A549 (cell line): ENCODE data around the gene IQGAP2. TPM values are rescaled to one million over a fixed set of nuclear protein-coding genes. Genes with fewer than 3 reads are reported as not detected.
"Not testable (repeated sequence)": the region's sequence is repeated elsewhere in the genome, so short reads cannot be mapped to it uniquely, and the experiment has no call there.

Experiments
- ATAC-seq, 2 experiments: fragments of 200-7000 bp in 1 of 2; fragments of >200 bp in 1 of 2; cut with Nextera tagmentation in 1 of 2; cut with Tn5 transposase in 1 of 2; 3 replicates each; pipeline versions ENCODE4 v1.8.0 to v1.9.1; 2018 to 2020; ENCODE audit warnings: mild to moderate bottlenecking in 1 of 2, moderate library complexity in 1 of 2
- CTCF ChIA-PET: fragments of 300-600 bp; sonication (Branson Sonifier 250); formaldehyde crosslinking; extraction: SDS; loops from one replicate; lab custom pipeline; 2021; ENCODE audit warnings: antibody characterized with exemption, inconsistent platforms; lab: Yijun Ruan, JAX
- POLR2A ChIA-PET: fragments of 350-600 bp; formaldehyde crosslinking; extraction: SDS; loops from one replicate; lab custom pipeline; 2021; ENCODE audit warnings: antibody characterized with exemption, inconsistent platforms; lab: Yijun Ruan, JAX
- DNase-seq, 2 experiments: peaks; one replicate each; pipeline versions ENCODE4 v3.0.0 to v3.0.0-alpha.2; 2011 to 2016; ENCODE audit warnings: low read depth in 1 of 2, low spot score in 1 of 2
- FAIRE-seq: peaks from 2 replicates; lab custom pipeline; 2011; peaks lifted over from hg19 to GRCh38; lab: Jason Lieb, UNC
- H3K27ac ChIP-seq, 2 experiments: fragments of >200 bp; sonication (Bioruptor Twin); formaldehyde crosslinking; 3 replicates each; pipeline ENCODE4 v1.5.1; 2016 to 2017
- H3K4me1 ChIP-seq: fragments of >200 bp; sonication (Bioruptor Twin); formaldehyde crosslinking; 3 replicates; pipeline ENCODE4 v1.6.1; 2016
- H3K4me2 ChIP-seq: fragments of >200 bp; sonication (Bioruptor Twin); formaldehyde crosslinking; 3 replicates; pipeline ENCODE4 v1.6.1; 2016
- H3K4me3 ChIP-seq: fragments of >200 bp; sonication (Bioruptor Twin); formaldehyde crosslinking; 3 replicates; pipeline ENCODE4 v1.5.1; 2016
- H3K9me3 ChIP-seq: fragments of >200 bp; sonication (Bioruptor Twin); formaldehyde crosslinking; 3 replicates; pipeline ENCODE4 v1.6.1; 2016
- CBX2 ChIP-seq: fragments of 200-600 bp; sonication (generic); IDR thresholded peaks from 2 replicates; pipeline ENCODE4 v1.6.1; 2016; ENCODE audit warnings: low read depth, mild to moderate bottlenecking, borderline replicate concordance
- CTCF ChIP-seq: fragments of >200 bp; sonication (Bioruptor Twin); formaldehyde crosslinking; IDR thresholded peaks from 3 replicates; pipeline ENCODE4 v1.5.1; 2016
- ELK1 ChIP-seq: fragments of 150-350 bp; IDR thresholded peaks from 2 replicates; pipeline ENCODE4 v1.6.1; 2014; ENCODE audit warnings: low read depth, mild to moderate bottlenecking, low read length
- FOSL2 ChIP-seq, 2 experiments: fragments of 450-650 bp in 1 of 2; fragments of >200 bp in 1 of 2; sonication (Bioruptor Twin) in 1 of 2; formaldehyde crosslinking; IDR thresholded peaks; 2 replicates each; pipeline versions ENCODE4 v1.5.0 to v1.6.1; 2016 to 2020; ENCODE audit warnings: mild to moderate bottlenecking in 1 of 2, moderate library complexity in 1 of 2
- HDAC2 ChIP-seq: fragments of 200-600 bp; sonication (generic); IDR thresholded peaks from 2 replicates; pipeline ENCODE4 v1.6.1; 2016
- HOXB13 ChIP-seq: fragments of 250-450 bp; sonication (Bioruptor Pico); IDR thresholded peaks from 2 replicates; pipeline ENCODE4 v1.5.0; 2020; ENCODE audit warnings: low read depth, mild to moderate bottlenecking, moderate library complexity
- JUNB ChIP-seq: fragments of >200 bp; sonication (Bioruptor Twin); formaldehyde crosslinking; IDR thresholded peaks from 2 replicates; pipeline ENCODE4 v1.6.1; 2016
- MAX ChIP-seq: IDR thresholded peaks from 2 replicates; pipeline ENCODE4 v1.6.1; 2012
- RAD21 ChIP-seq, 2 experiments: fragments of >200 bp in 1 of 2; sonication (Bioruptor Twin) in 1 of 2; formaldehyde crosslinking in 1 of 2; IDR thresholded peaks in 1 of 2; conservative IDR thresholded peaks in 1 of 2; 2 replicates in 1 of 2; 3 replicates in 1 of 2; pipeline ENCODE4 v1.6.1; 2012 to 2018; ENCODE audit warnings: inconsistent platforms in 1 of 2
- RARB ChIP-seq: fragments of 250-450 bp; sonication (Bioruptor Pico); IDR thresholded peaks from 2 replicates; pipeline ENCODE4 v1.8.0; 2021; ENCODE audit warnings: mild to moderate bottlenecking, moderate library complexity
- SMC3 ChIP-seq: fragments of >200 bp; sonication (Bioruptor Twin); formaldehyde crosslinking; IDR thresholded peaks from 3 replicates; pipeline ENCODE4 v1.6.1; 2018; ENCODE audit warnings: inconsistent platforms
- TP53 ChIP-seq: fragments of 250-450 bp; sonication (Bioruptor Pico); IDR thresholded peaks from 2 replicates; pipeline ENCODE4 v1.5.0; 2021; ENCODE audit warnings: mild to moderate bottlenecking, moderate library complexity
- WGBS: methylation state at CpG from one replicate; pipeline ENCODE4 v1.1.6; 2017; ENCODE audit errors: missing lambda C conversion rate; 5-methylcytosine and 5-hydroxymethylcytosine counted together
- polyA plus RNA-seq, 4 experiments: library from polyadenylated mRNA; depleted of rRNA in 3 of 4; stranded (reverse); fragments of >200 nt; fragmentation: RNase III in 1 of 4; extraction: RNeasy Plus Mini Kit Qiagen cat#74134 plus additional on column Dnase treatment in 1 of 4; gene quantifications; 2 replicates in 3 of 4; 3 replicates in 1 of 4; pipeline ENCODE4 v1.2.3, GENCODE V29; 2011 to 2017

IQGAP2 gene
- polyA plus RNA-seq, 2 of the 4 experiments (the other 2 are of a cell fraction), result 5.3 to 10.1 TPM

GRCh38 chr5:76601470-76601869 is 198.4 kb downstream of the IQGAP2 start:
- H3K9me3 ChIP-seq, result no peaks in the 10 kb centered on the region
- DNase-seq, result peak; percentile 63 to 75
- TF ChIP-seq ELK1 (no peak), SMC3 (peak; percentile 99), CTCF (peak; percentile 88), RAD21 (conservative IDR thresholded peaks at IDR 0.05 in 1 of 2, IDR thresholded peaks at IDR 0.05 in 1 of 2) (peak; percentile 95 to 96)
- TF ChIP-seq, all 56 proteins: peak for 3
- no peak overlapping the region for H3K4me3 ChIP-seq
- ATAC-seq (peak; percentile 76 to 91; a peak in 5 of 6 replicates), FAIRE-seq (peak; percentile 90)
- no peak overlapping the region for H3K4me2 ChIP-seq
- POLR2A ChIA-PET, result interaction anchor here (0.6 to 1.0 kb wide), 2 partner anchors 85 to 173 kb away, joined by 4 to 6 read pairs; no protein-coding TSS in a partner anchor
- CTCF ChIA-PET, result interaction anchor here (0.7 to 9.5 kb wide), 48 partner anchors 10 to 830 kb away, joined by 3 to 145 read pairs (median 4); partner anchors contain the start of gene AGGF1
- peak overlapping the region in 1 of 2 experiments; percentile 41; a peak in 2 of 6 replicates for H3K27ac ChIP-seq
- WGBS, result 2% methylated on average over 3 of the region's 3 CpGs
- H3K4me1 ChIP-seq, result peaks cover 11% of the 10 kb centered on the region

- no peak for TF ChIP-seq HOXB13 (CRISPR knock-in tag)
- TF ChIP-seq RAD21 (conservative IDR thresholded peaks at IDR 0.05 in 1 of 2, IDR thresholded peaks at IDR 0.05 in 1 of 2), result peak; percentile 25 to 28; a peak in 2 of 5 replicates
- peak; percentile 33 for TF ChIP-seq CTCF
- TF ChIP-seq CBX2, result no peak
- no peak for TF ChIP-seq HDAC2
- peak; percentile 51 for TF ChIP-seq SMC3
- no peak for TF ChIP-seq MAX
- ChIA-PET CTCF (interaction anchor here (0.7 to 9.5 kb wide), 49 partner anchors 9 to 830 kb away, joined by 3 to 145 read pairs (median 4); partner anchors contain the start of gene AGGF1), POLR2A (interaction anchor here (1.0 kb wide), 1 partner anchor 172 kb away, joined by 4 read pairs; no protein-coding TSS in a partner anchor)
- no peak for FAIRE-seq
- 50% methylated on average over 2 of the region's 2 CpGs for WGBS
- peak in 1 of 2 experiments; percentile 32 for DNase-seq
- Histone ChIP-seq H3K4me3 (no peak overlapping the region), H3K9me3 (no peaks in the 10 kb centered on the region), H3K4me2 (no peak overlapping the region), H3K4me1 (peaks cover 11% of the 10 kb centered on the region), H3K27ac (peak overlapping the region; percentile 30 to 41; a peak in 3 of 6 replicates)
- peak; percentile 58 to 76; a peak in 4 of 6 replicates for ATAC-seq
These were observed 199.1 kb downstream of the IQGAP2 start for GRCh38 chr5:76602094-76602726.

DNA sequence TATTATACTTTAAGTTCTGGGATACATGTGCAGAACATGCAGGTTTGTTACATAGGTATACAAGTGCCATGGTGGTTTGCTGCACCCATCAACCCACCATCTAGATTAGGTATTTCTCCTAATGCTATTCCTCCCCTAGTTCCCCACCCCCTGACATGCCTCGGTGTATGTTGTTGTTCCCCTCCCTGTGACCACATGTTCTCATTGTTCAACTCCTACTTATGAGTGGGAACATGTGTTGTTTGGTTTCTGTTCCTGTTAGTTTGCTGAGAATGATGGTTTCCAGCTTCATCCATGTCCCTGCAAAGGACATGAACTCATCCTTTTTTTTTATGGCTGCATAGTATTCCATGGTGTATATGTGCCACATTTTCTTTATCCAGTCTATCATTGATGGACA is 200.9 kb downstream of the IQGAP2 start:
- H3K27ac ChIP-seq, result not testable (repeated sequence)
- CTCF ChIA-PET, result interaction anchor here (1.2 to 5.2 kb wide), 4 partner anchors 15 to 170 kb away, joined by 3 to 42 read pairs (median 8); no protein-coding TSS in a partner anchor
- 68% methylated on average over 1 of the region's 1 CpG for WGBS

DNA sequence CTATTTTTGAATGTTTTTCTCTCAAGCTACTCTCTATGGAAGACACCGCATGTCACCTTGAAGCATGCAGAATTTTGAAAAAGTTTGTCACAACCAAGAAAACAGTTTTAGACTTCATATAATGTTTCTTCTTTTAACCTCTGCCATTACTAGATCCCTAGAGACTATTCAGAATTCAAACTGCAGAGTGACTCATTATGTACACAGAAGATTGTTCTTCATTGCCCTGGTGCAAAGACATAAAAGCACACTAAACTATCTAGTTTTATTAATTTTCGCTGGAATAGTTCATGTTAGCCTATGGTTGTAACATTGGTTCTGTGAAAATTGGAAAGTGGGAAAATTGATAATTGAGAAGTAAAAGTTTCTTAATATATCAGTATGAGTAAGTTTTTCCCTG is 201.8 kb downstream of the IQGAP2 start:
- 16% methylated on average over 2 of the region's 2 CpGs for WGBS
- Histone ChIP-seq H3K4me2 (peak overlapping the region; percentile 37), H3K27ac (peak overlapping the region in 1 of 2 experiments; percentile 43; a peak in 2 of 6 replicates), H3K4me1 (peaks cover 11% of the 10 kb centered on the region), H3K9me3 (no peaks in the 10 kb centered on the region), H3K4me3 (no peak overlapping the region)
- CTCF ChIA-PET, result interaction anchor here (1.5 to 5.2 kb wide), 3 partner anchors 30 to 170 kb away, joined by 6 to 42 read pairs (median 11); no protein-coding TSS in a partner anchor
- FAIRE-seq (peak; percentile 51), DNase-seq (no peak), ATAC-seq (peak in 1 of 2 experiments; percentile 34; a peak in 1 of 6 replicates)
- 0 out of 2 replicates have a peak, but pooled peaks have one; percentile 35 for TF ChIP-seq FOSL2 (IDR thresholded peaks at IDR 0.05)
- peak; percentile 78 for TF ChIP-seq FOSL2 (CRISPR knock-in tag; IDR thresholded peaks at IDR 0.05)
- TF ChIP-seq RARB (CRISPR knock-in tag), result no peak
- TF ChIP-seq TP53 (CRISPR knock-in tag), result no peak
- TF ChIP-seq JUNB, result 0 out of 2 replicates have a peak, but pooled peaks have one; percentile 30
- POLR2A ChIA-PET, result no interaction called here

More for the DNA sequence above, 200.9 kb downstream of the IQGAP2 start:
- H3K4me3 ChIP-seq, POLR2A ChIA-PET, H3K9me3 ChIP-seq, H3K4me2 ChIP-seq, DNase-seq, FAIRE-seq, ATAC-seq: not testable (repeated sequence)
- H3K4me1 ChIP-seq, result peaks cover 11% of the 10 kb centered on the region
